HCT116 (cell line): ENCODE measurements around the gene DIP2B.

Experiments
- CEBPB ChIP-seq: IDR thresholded peaks from 2 replicates; pipeline ENCODE4 v1.6.1; 2012; ENCODE audit warnings: low read depth
- EZH2 ChIP-seq: fragments of 200-600 bp; sonication (generic); IDR thresholded peaks from 2 replicates; pipeline ENCODE4 v1.6.1; 2017; ENCODE audit warnings: antibody characterized with exemption, mixed run types
- MAX ChIP-seq: IDR thresholded peaks from 2 replicates; pipeline ENCODE4 v1.6.1; 2012
- POLR2A ChIP-seq: IDR thresholded peaks from 2 replicates; pipeline ENCODE4 v1.7.0; 2011; ENCODE audit warnings: borderline replicate concordance; ENCODE audit not compliant: insufficient read depth, insufficient read length; ENCODE audit errors: extremely low read depth
- POLR2AphosphoS5 ChIP-seq: IDR thresholded peaks from 2 replicates; pipeline ENCODE4 v1.6.1; 2011; ENCODE audit warnings: mild to moderate bottlenecking, low read depth, low read length, moderate library complexity
- REST ChIP-seq: IDR thresholded peaks from 2 replicates; pipeline ENCODE4 v1.6.1; 2012; ENCODE audit warnings: low read depth
- TCF7L2 ChIP-seq: IDR thresholded peaks from 2 replicates; pipeline ENCODE4 v1.7.0; 2011; ENCODE audit warnings: borderline replicate concordance, inconsistent platforms; ENCODE audit not compliant: insufficient read depth, insufficient read length; ENCODE audit errors: extremely low read depth
- TF ChIP-seq, protein P1 (sequence below), 3 experiments: fragments of 200-600 bp in 1 of 3; sonication (generic) in 1 of 3; IDR thresholded peaks in 2 of 3; conservative IDR thresholded peaks in 1 of 3; 2 replicates each; pipeline ENCODE4 v1.5.1; 2012 to 2017; ENCODE audit warnings: low read depth in 2 of 3, low read length in 2 of 3, antibody characterized with exemption in 1 of 3, borderline replicate concordance in 1 of 3, control low read depth in 1 of 3, mild to moderate bottlenecking in 1 of 3, mixed read lengths in 1 of 3, mixed run types in 1 of 3, moderate library complexity in 1 of 3; ENCODE audit not compliant: insufficient read depth in 1 of 3

GRCh38 chr12:50590869-50591268 is 86.1 kb downstream of the DIP2B start:
- TF ChIP-seq, protein P1, sequence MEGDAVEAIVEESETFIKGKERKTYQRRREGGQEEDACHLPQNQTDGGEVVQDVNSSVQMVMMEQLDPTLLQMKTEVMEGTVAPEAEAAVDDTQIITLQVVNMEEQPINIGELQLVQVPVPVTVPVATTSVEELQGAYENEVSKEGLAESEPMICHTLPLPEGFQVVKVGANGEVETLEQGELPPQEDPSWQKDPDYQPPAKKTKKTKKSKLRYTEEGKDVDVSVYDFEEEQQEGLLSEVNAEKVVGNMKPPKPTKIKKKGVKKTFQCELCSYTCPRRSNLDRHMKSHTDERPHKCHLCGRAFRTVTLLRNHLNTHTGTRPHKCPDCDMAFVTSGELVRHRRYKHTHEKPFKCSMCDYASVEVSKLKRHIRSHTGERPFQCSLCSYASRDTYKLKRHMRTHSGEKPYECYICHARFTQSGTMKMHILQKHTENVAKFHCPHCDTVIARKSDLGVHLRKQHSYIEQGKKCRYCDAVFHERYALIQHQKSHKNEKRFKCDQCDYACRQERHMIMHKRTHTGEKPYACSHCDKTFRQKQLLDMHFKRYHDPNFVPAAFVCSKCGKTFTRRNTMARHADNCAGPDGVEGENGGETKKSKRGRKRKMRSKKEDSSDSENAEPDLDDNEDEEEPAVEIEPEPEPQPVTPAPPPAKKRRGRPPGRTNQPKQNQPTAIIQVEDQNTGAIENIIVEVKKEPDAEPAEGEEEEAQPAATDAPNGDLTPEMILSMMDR (IDR thresholded peaks at IDR 0.05 in 2 of 3, conservative IDR thresholded peaks at IDR 0.05 in 1 of 3; ENCODE audit: borderline replicate concordance in 1 of 3, insufficient read depth in 1 of 3, low read depth in 2 of 3, low read length in 2 of 3) = no peak
- TF ChIP-seq MAX = no peak
- no peak for TF ChIP-seq EZH2
- TF ChIP-seq POLR2A = no peak
- TF ChIP-seq POLR2AphosphoS5 = no peak
- TF ChIP-seq REST = no peak
- TF ChIP-seq CEBPB = no peak
- no peak for TF ChIP-seq TCF7L2
